ENCODE data around the gene CIAO3.

CIAO3 gene

DNA sequence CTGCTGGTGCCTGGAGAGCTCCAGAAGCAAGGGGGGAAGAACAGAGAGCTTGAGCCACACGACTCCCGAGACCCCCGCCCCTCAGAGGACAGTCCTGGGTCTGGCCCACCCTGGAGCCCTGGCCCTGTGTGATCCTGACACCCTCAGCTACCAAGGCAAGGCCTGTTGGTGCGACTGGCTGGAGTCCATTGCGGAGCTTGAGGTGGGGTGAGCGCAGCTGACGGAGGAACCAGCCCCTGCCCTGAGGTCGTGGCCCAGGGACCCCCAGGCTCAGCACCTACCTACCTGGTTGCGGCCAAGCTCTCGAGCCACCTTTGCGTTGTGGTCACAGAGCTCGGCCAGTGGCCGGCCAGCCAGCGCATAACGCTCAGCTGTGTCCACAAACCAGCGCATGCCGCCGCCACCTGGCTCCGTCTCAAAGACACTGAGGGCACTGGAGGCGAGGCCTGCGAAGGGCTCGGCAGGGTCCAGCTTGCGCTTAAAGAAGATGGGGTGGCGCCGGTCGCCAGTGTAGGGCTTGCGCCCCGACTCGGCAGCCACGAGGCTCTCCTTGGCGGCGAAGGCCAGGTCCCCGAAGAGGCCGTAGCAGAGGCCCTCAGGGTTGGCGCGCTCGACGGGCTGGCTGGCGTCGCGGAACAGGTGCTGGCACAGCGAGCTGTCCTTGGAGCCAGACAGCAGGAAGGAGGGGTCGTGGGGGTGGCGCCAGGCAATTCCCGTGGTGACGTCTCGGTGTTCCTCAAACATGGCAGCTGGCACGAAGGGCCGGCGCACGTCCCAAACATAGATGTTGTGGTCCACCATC is 54.1 kb downstream of the CIAO3 start:
- Histone ChIP-seq H3K9ac (peak overlapping the region in 1 of 11 experiments; percentile 19; a peak in 1 of 22 replicates), H3K36me3 (peaks cover 27 to 55% (median 39%) of the 10 kb centered on the region in 11 experiments), H3K9me3 (replicated peaks in 1 of 11) (no peaks in the 10 kb centered on the region), H3K27me3 (peaks cover 6 to 10% (median 9%) of the 10 kb centered on the region in 11 experiments; a peak in 21 of 22 replicates), H3K4me2 (peak overlapping the region in 2 of 11 experiments; percentile 19 to 95; a peak in 1 of 22 replicates), H3K27ac (no peak overlapping the region), H4K20me1 (peaks cover 17 to 42% (median 23%) of the 10 kb centered on the region in 11 experiments; a peak in 21 of 22 replicates), H3K4me3 (no peak overlapping the region), H3K4me1 (peaks cover 48 to 75% (median 59%) of the 10 kb centered on the region in 10 experiments)
- no peak for TF ChIP-seq Cebpa-rat (IDR thresholded peaks at IDR 0.05)

DNA sequence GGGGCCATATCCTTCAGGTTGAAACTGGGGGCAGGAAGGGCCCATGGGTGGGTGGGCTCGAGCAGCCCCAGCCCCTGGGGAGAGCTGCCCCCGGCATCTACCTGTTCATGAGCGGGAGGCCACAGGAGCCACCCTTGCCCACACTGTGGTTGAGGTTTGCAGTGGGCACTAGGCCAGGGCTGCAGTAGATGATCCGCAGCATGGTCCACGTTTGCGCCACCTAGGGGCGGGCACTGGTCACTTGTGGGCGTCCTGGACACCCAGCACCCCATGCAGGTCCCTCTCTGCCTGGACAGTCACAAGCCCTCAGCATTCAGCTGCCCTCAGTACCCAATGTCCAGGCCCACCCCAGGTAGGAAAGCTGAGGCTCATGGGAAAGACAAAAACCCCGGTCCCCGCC is 54.8 kb downstream of the CIAO3 start:
- no peak overlapping the region for H3K4me3 ChIP-seq
- H3K9me3 ChIP-seq (replicated peaks in 1 of 11): no peaks in the 10 kb centered on the region
- H3K27me3 ChIP-seq: peaks cover 0 to 3% (median 2%) of the 10 kb centered on the region in 11 experiments; a peak in 15 of 22 replicates
- no peak for TF ChIP-seq Cebpa-rat (IDR thresholded peaks at IDR 0.05)
- H3K36me3 ChIP-seq: peaks cover 33 to 60% (median 44%) of the 10 kb centered on the region in 11 experiments
- H3K4me1 ChIP-seq: peaks cover 55 to 82% (median 66%) of the 10 kb centered on the region in 10 experiments
- H4K20me1 ChIP-seq: peaks cover 24 to 49% (median 30%) of the 10 kb centered on the region in 11 experiments; a peak in 21 of 22 replicates
- peak overlapping the region in 3 of 11 experiments; percentile 19 to 99 (median 95); a peak in 3 of 22 replicates for H3K4me2 ChIP-seq
- H3K27ac ChIP-seq: no peak overlapping the region
- peak overlapping the region in 2 of 11 experiments; percentile 19 to 27; a peak in 1 of 22 replicates for H3K9ac ChIP-seq

DNA sequence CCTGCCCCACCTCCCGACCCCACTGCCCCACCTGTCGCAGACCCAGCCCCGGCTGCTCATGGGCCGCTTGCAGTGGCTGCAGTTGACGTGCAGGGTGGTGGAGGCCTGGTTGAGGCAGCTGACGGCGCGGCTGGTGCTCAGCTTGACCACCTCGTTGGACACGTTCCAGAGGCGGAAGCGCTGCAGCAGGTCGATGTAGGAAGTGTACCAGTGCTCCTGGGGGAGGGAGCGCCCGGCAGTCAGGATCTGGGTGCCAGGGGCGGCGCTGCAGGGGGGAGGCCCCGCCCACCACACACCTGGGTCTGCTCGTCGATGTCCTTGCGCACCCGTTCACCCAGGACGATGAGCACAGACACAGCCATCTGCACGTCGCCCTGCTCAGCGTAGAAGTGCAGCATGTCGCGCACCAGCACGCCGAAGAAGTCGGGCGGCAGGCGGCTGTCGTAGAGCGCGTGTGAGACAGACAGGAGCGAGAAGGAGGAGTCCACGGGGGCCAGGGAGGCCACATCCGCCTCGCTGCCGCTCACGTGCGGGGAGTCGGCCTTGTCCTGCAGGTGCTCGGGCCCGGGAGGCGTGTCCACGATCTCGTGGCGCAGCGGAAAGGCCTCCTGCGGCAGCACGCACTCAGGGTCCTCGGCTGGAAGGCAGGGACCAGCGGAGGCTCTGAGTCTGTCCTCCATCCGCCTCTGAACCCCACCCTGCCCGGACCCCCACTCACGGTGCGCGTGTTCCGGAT is 55.7 kb downstream of the CIAO3 start:
- Histone ChIP-seq H3K27me3 (no peaks in the 10 kb centered on the region), H3K4me2 (peak overlapping the region; percentile 61 to 99 (median 98); a peak in 21 of 22 replicates), H3K9ac (peak overlapping the region in 3 of 11 experiments; percentile 9 to 37 (median 36); a peak in 3 of 22 replicates), H3K27ac (no peak overlapping the region), H3K4me1 (peaks cover 52 to 75% (median 63%) of the 10 kb centered on the region in 10 experiments), H3K9me3 (replicated peaks in 1 of 11) (no peaks in the 10 kb centered on the region), H3K4me3 (peak overlapping the region in 3 of 10 experiments; percentile 11 to 96 (median 90); a peak in 3 of 20 replicates), H4K20me1 (peaks cover 26 to 55% (median 36%) of the 10 kb centered on the region in 11 experiments; a peak in 21 of 22 replicates), H3K36me3 (peaks cover 33 to 60% (median 44%) of the 10 kb centered on the region in 11 experiments)
- no peak for TF ChIP-seq Cebpa-rat (IDR thresholded peaks at IDR 0.05)

DNA sequence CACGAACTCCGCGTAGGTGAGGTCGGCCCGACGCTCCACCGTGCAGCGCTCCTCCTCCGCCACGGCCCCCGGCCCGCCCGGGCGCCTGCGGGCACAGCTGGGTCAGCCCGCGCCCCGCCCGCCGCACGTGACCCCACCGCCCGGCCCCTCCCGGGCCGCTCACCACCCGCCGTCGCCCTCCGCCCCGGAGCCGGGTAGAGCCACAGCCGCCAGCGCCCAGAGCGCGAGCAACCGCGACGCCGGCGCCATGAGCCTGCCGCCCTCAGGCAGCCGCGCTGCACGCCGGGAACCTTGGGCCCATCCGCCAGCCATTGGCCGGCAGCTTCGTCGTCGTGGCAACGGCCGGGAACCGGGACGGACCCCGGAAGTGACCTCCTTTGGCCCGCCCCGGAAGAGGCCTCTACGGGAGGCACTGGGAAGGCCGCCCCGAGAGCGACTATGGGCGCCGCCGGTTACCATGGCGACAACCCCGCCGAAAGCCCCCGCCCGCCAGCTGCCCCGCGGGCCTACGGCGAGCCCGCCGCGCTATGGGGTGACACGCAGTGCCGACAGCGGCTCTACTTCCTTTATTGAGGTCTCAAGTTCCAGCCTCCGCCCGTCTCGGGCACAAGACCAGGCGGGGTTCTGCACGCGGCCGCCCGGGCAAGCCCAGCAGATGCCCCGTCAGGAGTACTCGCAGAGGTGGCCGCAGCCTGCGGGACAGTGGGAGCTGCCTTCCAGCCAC is 56.6 kb downstream of the CIAO3 start, which contains the start of gene JMJD8:
TSS of gene JMJD8 (minus strand) at position 264 of the 724 bp plus-strand sequence. CDS start at position 249, 15 bp downstream.
- no peak for TF ChIP-seq Cebpa-rat (IDR thresholded peaks at IDR 0.05)

DNA sequence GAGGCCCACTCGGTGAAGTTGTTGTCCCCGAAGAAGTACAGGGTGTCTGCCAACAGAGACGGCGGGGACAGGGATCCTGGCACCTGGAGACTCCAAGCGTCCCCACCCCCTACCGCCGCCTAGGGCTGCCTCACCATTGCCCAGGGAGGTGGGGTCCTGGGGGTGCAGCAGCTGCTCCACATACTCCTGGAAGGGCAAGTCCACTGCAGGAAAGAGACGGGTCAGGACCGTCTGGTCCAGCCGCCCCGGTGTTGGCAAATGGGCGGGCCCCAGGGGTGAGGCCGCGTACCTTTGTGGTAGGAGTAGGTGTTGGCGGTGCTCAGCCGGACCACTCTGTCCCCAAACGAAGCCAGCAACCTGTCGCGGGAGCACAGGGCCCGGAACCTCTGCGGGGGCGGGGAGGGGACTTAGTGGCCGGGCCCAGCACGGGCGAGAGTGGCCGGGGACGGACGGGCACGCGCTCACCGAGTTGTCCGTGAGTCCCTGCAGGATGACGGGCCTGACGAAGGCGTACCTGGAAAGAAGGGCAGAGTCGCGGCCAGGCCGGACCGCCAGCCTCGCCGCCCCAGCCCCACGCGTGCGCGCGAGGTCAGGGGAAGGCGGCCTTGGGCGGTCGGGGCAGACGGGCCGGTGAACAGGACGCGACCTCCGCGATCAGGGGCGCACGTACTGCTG is 57.3 kb downstream of the CIAO3 start:
- Histone ChIP-seq H3K27ac (peak overlapping the region; percentile 58 to 85 (median 78)), H3K9me3 (replicated peaks in 1 of 11) (no peaks in the 10 kb centered on the region), H3K36me3 (peaks cover 33 to 60% (median 44%) of the 10 kb centered on the region in 11 experiments), H3K4me1 (peaks cover 46 to 71% (median 57%) of the 10 kb centered on the region in 10 experiments), H3K4me3 (peak overlapping the region; percentile 64 to 98 (median 80)), H3K9ac (peak overlapping the region; percentile 84 to 96 (median 87)), H3K4me2 (peak overlapping the region; percentile 95 to 99 (median 99)), H3K27me3 (no peaks in the 10 kb centered on the region), H4K20me1 (peaks cover 26 to 65% (median 42%) of the 10 kb centered on the region in 11 experiments; a peak in 21 of 22 replicates)
- no peak for TF ChIP-seq Cebpa-rat (IDR thresholded peaks at IDR 0.05)

More for the DNA sequence above, 56.6 kb downstream of the CIAO3 start, which contains the start of gene JMJD8:
- Histone ChIP-seq H3K4me2 (peak within 1 kb of the TSS; percentile 95 to 99 (median 99)), H3K9me3 (replicated peaks in 1 of 11) (no peaks in the 10 kb centered on the region), H3K4me1 (peaks cover 49 to 72% (median 58%) of the 10 kb centered on the region in 10 experiments), H3K9ac (peak within 1 kb of the TSS; percentile 84 to 96 (median 87)), H3K4me3 (peak within 1 kb of the TSS; percentile 64 to 98 (median 80)), H3K27me3 (no peaks in the 10 kb centered on the region), H3K27ac (peak within 1 kb of the TSS; percentile 58 to 85 (median 78)), H3K36me3 (peaks cover 33 to 60% (median 44%) of the 10 kb centered on the region in 11 experiments), H4K20me1 (peaks cover 26 to 58% (median 36%) of the 10 kb centered on the region in 11 experiments; a peak in 21 of 22 replicates)

DNA sequence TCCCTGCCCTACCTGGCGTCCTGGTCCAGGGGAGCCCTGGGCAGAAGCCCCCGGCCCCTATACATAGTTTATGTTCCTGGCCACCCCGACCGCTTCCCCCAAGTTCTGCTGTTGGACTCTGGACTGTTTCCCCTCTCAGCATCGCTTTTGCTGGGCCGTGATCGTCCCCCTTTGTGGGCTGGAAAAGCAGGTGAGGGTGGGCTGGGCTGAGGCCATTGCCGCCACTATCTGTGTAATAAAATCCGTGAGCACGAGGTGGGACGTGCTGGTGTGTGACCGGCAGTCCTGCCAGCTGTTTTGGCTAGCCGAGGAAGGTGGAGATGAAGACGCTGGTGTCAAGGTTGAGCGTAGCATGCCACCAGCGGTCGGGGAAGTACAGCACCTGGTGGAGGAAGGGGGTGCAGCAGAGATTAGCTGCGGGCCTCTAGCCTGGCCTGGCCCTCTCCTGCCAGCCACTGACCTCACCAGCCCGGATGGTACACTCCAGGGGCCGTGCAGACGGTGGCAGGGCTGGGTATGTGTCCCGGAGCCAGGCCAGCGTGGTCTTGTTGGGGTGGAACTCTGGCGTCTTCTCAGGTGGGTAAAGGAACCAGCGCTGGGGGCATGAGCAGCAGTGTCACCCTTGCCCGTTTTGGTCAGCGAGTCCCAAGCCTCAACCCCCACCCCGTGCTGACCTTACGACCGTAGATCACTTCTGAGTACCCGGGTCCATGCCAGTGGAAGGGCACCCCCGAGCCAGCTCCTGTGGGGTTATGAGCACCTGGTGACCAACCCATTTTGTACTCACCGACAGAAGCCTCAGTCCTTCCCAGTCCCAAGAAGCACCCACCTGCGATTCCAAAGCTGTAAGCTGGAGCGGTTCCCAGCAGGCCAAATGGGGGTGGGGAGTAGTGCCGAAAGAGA is 58.1 kb downstream of the CIAO3 start:
- H3K9me3 ChIP-seq (replicated peaks in 1 of 11): no peaks in the 10 kb centered on the region
- peak overlapping the region; percentile 84 to 96 (median 89); a peak in 21 of 22 replicates for H3K9ac ChIP-seq
- peaks cover 33 to 55% (median 41%) of the 10 kb centered on the region in 11 experiments for H3K36me3 ChIP-seq
- peak overlapping the region; percentile 64 to 98 (median 81) for H3K4me3 ChIP-seq
- no peak for TF ChIP-seq Cebpa-rat (IDR thresholded peaks at IDR 0.05)
- H4K20me1 ChIP-seq: peaks cover 26 to 68% (median 46%) of the 10 kb centered on the region in 11 experiments; a peak in 21 of 22 replicates
- peaks cover 42 to 64% (median 52%) of the 10 kb centered on the region in 10 experiments for H3K4me1 ChIP-seq
- peak overlapping the region; percentile 95 to 99 (median 99) for H3K4me2 ChIP-seq
- peak overlapping the region in 4 of 11 experiments; percentile 75 to 81 (median 78); a peak in 2 of 22 replicates for H3K27ac ChIP-seq
- H3K27me3 ChIP-seq: no peaks in the 10 kb centered on the region
